Globus pallidus (tissue), 1 donor: ENCODE results near the gene DCHS1.
A peak's percentile ranks its signal among the peaks of the same experiment; 100 is the strongest.

Experiments
- DNase-seq: peaks from one replicate; pipeline ENCODE4 v3.0.0-alpha.2; 2015; ENCODE audit warnings: low spot score

The DCHS1 gene

GRCh38 chr11:6646071-6646470 is 9.5 kb downstream of the DCHS1 start:
- DNase-seq, result no peak

GRCh38 chr11:6642957-6643356 is 12.7 kb downstream of the DCHS1 start:
- DNase-seq, result no peak

- DNase-seq, result peak; percentile 83
These were observed 14.5 kb downstream of the DCHS1 start for GRCh38 chr11:6640985-6641701.

GRCh38 chr11:6640036-6640984 is 15.3 kb downstream of the DCHS1 start:
- no peak for DNase-seq

GRCh38 chr11:6638429-6638828 is 17.2 kb downstream of the DCHS1 start:
- DNase-seq, result no peak

GRCh38 chr11:6637871-6638270 is 17.7 kb downstream of the DCHS1 start:
- no peak for DNase-seq

GRCh38 chr11:6636480-6636879 is 19.1 kb downstream of the DCHS1 start:
- no peak for DNase-seq

- peak; percentile 82 for DNase-seq
These were observed 20.3 kb downstream of the DCHS1 start for GRCh38 chr11:6635082-6635932.

- DNase-seq, result no peak
These were observed 21.1 kb downstream of the DCHS1 start for GRCh38 chr11:6634534-6634933.

GRCh38 chr11:6633422-6634408 is 21.9 kb downstream of the DCHS1 start:
- no peak for DNase-seq

- DNase-seq, result no peak
These were observed 23.2 kb downstream of the DCHS1 start for GRCh38 chr11:6632116-6633073.

GRCh38 chr11:6631361-6631890 is 24.2 kb downstream of the DCHS1 start:
- DNase-seq, result no peak

- no peak for DNase-seq
These were observed 24.8 kb downstream of the DCHS1 start for GRCh38 chr11:6630632-6631291.

GRCh38 chr11:6629892-6630631 is 25.5 kb downstream of the DCHS1 start:
- no peak for DNase-seq

GRCh38 chr11:6629573-6629891 is 26.1 kb downstream of the DCHS1 start:
- no peak for DNase-seq

GRCh38 chr11:6628526-6628925 is 27.1 kb downstream of the DCHS1 start:
- no peak for DNase-seq

- no peak for DNase-seq
These were observed 27.8 kb downstream of the DCHS1 start for GRCh38 chr11:6627762-6628241.
